Measurements from ENCODE around the gene RHOV.

Gene RHOV, protein sequence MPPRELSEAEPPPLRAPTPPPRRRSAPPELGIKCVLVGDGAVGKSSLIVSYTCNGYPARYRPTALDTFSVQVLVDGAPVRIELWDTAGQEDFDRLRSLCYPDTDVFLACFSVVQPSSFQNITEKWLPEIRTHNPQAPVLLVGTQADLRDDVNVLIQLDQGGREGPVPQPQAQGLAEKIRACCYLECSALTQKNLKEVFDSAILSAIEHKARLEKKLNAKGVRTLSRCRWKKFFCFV

DNA sequence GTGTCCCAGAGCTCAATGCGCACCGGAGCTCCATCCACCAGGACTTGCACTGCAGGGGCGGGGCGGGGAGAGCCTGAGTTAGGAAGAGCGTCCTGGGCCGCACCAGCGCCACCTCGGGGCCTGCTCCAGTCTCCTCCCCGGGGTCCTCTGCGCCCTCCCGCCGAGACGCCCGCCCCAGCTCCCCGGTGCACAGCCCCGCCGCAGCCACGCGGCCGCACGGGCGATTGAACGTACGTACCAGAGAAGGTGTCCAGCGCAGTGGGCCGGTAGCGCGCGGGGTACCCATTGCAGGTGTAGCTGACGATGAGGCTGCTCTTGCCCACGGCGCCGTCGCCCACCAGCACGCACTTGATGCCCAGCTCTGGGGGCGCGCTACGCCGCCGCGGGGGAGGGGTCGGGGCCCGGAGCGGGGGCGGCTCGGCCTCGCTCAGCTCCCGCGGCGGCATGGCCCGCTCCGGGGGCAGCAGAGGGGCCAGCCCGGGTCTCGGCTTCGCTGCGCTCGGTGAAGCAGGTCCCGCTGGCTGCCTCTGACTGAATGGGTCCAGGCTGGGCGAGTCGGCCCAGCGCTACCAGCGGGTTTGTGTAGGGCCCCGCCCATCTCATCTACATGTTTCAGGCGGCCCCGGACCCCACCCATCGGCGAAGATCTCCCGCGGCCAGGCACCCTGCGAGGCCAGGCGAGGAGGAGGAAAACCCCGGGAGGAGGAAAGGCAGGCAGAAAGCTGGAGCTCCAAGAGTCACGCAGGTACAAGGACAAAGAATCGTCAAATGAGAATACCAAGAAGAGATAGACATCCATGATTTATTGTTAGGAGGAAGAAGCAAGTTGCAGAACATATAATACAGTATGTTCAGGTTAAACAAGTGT lies at the start of gene RHOV:
Gene RHOV, minus strand, starts transcription at position 541 of the 868 bp plus-strand sequence. Its CDS starts 95 bp downstream, at position 446.
- no peak for DNase-seq (ENCODE audit: low read depth, low spot score)

DNA sequence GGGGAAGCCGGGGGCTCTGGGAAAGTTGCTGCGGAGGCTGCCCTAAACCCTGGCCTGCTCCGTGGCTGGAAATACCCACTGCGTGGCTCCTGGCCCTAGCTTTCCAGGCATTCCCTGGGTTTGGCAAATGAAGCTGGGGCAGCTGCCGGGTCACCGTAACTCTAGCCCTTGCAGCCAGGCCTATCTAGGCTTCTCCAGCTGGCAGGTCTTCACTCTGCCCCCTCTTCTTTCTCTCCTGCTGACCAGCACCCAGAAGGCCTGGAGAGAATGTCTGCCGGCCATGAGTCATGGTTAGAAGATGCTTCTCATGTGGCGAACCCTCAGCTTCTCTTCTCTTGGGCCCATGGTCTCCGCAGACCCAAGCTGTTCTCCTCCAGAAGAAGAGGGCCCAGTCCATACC lies 49.5 kb upstream of the RHOV start:
- DNase-seq (ENCODE audit: low read depth, low spot score): no peak

DNA sequence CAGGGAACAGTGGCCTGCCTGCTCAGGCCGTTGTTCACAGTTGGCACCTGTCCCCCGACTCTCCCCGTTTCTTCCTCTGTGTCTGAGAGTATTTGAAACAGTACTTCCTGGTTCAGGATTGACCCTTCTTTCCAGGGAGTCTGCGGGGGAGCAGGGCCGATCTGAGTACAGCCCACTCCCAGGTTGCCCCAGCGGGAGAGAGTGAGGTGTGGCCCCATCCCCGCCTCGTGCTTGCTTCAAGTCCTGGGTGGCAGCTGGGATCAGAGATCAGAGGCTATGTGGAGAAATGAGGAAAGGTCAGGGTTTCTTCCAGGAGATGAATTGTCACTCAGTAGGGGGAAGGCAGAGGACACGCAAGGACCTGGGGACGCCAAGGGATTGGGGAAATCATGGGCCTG lies 48.6 kb upstream of the RHOV start:
- DNase-seq (ENCODE audit: low read depth, low spot score): no peak

DNA sequence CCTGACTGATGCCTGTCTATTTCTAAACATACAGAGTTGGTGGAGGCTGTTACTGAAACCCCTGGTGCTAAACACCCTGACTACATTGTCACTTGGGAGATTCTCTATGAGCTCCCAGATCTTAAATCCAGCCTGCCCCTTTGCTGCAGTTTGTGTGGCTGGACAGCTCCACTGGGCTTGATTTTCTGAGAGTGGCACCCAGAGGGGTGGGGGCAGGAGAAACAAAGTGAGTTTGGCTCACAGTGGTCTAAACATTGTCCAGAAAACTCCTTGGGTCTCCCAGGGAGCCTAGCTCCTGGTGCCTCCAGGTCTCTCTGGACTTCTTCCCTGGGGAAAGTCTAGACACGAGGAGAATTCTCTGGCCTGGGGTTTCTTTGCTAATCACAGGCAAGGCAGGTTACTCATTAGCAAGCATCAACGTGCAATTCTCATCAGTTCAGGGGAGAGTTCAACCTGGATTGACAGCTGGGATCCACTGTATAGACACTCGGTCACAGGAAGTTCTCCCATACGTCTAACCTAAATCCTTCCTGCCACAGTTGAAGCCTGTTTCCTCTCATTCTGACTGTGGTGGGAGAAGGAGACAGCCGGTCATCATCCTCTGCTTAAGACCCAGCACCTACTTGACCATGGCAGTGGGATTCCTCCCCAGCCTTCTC lies 48.0 kb upstream of the RHOV start:
- no peak for DNase-seq (ENCODE audit: low read depth, low spot score)

DNA sequence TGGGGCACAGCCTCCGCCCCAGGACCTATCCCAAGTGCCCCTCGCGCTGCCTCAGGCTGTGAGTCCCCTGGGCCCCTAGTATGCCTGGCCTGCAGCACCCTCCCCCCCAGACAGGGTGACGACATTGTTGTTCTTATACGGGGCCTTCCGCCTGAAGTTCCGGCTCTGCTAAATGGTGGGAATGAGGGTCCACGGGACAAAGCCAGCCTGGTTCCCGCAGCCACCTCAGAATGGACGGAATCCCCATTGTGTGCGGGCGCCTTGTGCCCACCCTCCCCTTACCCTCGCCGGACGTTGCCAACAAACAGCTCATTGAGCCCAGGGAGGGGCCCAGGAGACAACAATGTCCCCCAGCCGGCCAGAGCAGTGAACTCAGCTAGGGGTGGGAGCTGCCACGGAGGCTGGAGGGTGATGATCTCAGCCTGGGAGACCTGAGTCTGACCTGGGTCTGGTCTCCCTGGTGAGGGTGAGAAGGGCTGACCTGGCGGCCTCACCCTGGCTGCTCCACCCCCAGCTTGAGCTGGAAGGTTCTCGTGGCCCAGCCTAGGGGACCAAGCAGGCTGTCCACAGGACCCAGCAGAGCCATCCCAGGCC lies 44.9 kb upstream of the RHOV start:
- DNase-seq (ENCODE audit: low read depth, low spot score): no peak

DNA sequence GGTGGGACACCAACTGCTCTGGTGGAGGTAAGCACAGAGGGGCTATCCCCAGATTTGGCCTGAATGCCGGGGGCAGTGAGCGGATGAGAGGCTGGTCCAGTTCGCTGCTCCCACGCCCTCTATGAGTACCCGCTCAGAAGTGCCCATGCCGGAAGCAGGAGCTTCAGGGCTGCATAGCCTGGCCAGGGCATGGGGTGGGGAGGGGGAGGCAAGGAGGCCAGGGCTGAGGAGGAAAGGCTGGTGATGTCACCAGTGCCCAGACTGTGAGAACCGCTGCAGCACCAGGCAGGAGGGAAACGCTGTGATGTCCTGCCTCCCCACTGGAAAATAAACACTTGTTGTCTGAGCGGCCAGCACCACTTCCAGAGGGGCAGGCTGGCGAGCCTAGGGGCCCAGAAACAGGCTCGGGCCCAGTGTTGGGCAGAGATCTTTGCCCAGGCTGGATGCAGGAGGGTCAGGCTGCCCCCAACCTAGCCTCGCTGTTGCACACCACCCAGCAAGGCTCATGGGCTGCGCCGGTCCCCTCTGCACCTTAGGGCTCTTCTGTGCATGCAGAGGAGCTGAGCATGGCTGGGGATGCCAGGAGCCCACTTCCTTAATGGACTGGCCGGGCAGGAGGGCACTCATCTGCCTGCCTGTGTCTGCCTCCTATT lies 44.2 kb upstream of the RHOV start:
- no peak for DNase-seq (ENCODE audit: low read depth, low spot score)

DNA sequence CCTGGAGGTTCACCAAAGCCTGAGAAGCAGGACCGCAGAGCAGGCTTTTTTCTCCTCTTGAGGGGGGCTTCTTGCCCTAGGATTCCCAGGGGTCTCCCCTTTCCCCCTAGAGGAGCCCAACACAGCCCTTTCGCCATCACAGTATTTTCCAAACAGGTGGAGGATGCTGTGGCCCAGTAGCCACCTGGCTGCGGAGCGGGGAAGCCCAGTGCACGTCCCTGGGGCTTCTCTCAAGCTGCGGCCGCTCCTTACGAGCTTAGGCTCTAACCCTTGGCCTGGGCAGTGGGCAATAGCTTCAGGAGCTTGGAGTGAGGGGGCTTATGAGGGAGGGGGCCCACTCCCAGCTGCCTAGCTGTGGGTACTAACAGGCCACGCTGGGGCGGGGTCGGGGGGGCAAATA lies 43.6 kb upstream of the RHOV start:
- DNase-seq (ENCODE audit: low read depth, low spot score): no peak

DNA sequence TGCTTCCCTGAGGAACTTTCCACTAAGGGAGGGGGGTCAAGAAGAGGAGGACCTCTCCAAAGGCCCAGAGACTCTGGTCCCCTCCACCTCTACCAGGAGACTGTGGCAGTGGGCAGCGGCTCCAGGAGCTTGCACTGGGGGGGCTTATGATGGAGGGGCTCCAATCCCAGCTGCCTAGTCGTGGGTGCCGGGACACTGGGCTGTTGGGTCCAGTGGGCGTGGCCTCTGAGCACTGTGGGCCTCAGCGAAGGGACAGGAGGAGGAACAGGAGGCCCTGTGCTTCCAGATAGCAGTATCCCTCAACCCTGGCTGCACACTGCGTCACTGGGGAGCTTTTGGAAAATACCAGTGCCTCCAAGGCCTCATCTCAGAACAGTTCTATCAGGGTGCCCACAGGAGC lies 41.6 kb upstream of the RHOV start:
- DNase-seq (ENCODE audit: low read depth, low spot score): no peak

DNA sequence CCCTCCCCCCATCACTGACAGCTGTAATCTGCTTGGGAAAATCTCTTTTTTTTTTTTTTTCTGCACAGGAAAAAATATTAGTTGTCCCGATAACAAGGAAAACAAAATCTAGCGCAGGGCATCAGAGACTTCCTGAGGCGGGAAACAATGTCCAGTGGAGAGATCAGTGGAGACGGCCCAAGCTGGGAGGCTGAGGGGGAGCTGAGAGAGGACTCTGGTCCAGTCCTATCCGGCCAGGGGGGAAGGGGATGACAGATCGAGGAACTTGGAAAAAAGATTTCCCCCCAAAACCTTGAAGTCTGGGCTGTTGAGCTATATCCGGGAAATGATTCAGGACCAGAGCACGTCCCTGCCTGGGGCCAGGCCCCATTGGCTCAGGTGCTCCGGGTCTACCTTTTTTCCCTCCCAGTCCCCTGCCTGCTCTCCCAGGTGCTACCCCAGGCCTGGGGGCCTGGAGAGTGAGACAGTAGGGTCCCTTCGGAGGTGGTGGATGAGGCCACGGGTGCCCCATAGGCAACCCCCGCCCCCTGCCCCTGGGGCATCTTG lies 41.2 kb upstream of the RHOV start:
- DNase-seq (ENCODE audit: low read depth, low spot score): no peak

DNA sequence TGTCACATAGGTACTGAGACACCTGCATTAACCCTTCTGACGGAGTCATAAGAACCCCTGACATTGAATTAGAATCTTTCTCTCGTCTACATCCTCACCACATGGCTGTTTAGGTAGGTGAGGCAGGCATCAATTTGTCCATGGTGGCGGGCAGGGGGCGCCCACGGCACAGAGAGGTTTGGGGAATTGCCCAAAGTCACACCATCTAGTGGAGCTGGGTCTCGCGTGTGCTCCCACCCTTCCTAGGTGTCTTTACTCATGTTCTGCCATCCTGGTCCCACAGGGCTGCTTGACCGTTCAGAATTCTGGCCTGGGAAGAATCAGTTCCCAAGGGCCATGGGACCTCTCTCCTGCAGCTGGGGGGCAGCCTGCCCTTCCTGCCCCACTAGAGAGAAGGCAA lies 40.5 kb upstream of the RHOV start:
- DNase-seq (ENCODE audit: low read depth, low spot score): no peak

DNA sequence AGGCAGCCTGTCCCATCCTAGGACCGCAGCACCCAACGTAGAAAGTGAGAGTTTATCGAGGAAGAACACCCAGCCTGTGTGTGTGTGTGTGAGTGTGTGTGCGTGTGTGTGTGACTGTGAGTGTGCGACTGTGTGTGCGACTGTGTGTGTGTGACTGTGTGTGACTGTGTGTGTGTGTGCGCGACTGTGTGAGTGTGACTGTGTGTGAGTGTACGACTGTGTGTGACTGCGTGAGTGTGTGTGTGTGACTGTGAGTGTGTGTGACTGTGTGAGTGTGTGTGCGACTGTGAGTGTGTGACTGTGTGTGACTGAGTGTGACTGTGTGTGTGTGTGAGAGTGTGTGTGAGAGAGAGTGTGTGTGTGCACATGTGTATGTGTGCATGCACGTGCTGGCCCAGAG lies 40.0 kb upstream of the RHOV start:
- no peak for DNase-seq (ENCODE audit: low read depth, low spot score)

DNA sequence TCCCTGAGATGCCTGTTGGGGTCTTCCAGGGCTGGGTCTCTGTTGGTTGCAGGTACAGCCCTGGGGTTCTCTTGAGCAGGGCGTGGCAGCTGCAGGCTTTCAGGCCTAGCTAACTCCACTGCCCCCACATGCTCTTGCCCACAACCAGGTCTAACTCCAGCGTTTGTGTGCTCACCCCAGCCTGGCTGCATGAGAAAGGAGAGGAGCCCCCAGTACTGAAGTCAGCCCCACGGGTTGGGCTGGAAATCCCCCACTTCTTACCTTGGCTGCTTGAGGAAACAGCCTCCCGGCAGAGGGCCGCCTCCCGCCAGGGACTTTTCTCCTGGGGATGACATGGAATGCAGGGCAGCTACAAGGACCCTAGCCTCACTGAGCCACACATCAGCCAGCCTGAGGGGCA lies 38.4 kb upstream of the RHOV start:
- no peak for DNase-seq (ENCODE audit: low read depth, low spot score)

DNA sequence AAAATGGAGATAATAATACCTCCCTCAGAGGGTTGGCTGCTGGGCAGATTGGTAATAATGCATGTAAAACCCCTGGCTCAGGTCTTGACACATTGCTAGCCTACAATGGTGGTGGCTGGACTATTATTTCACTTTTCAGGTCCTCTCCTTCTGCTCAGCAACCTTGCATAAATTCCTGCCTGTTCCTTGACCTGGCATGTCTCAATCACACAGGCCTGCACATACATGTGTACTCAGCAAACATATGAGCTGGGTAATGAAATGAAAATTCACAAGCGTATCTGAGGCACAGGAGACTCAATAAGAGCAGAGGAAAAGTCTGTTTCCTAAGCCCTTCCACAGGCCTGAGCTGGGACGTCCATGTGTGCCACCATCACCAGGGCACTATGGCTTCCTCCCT lies 37.7 kb upstream of the RHOV start:
- no peak for DNase-seq (ENCODE audit: low read depth, low spot score)

DNA sequence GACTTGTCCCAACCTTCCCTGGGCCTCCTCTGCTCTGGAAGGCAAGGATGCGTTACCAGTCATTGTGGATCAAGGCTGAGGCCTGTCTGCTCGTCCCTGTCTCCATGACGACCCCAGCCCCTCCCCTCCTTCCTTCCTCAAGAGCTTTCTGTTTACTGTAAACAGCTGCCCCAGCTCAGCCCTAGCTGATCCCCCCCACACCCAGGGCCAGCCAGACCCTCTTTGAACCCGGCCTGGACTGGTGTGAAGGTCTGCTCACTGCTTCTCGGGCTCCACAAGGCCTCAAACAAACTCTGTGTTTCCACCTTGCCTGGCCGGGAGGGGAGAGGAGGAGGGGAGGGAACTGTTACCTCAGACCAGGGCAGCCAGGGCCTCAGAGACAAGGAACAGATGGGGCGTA lies 37.1 kb upstream of the RHOV start:
- no peak for DNase-seq (ENCODE audit: low read depth, low spot score)

DNA sequence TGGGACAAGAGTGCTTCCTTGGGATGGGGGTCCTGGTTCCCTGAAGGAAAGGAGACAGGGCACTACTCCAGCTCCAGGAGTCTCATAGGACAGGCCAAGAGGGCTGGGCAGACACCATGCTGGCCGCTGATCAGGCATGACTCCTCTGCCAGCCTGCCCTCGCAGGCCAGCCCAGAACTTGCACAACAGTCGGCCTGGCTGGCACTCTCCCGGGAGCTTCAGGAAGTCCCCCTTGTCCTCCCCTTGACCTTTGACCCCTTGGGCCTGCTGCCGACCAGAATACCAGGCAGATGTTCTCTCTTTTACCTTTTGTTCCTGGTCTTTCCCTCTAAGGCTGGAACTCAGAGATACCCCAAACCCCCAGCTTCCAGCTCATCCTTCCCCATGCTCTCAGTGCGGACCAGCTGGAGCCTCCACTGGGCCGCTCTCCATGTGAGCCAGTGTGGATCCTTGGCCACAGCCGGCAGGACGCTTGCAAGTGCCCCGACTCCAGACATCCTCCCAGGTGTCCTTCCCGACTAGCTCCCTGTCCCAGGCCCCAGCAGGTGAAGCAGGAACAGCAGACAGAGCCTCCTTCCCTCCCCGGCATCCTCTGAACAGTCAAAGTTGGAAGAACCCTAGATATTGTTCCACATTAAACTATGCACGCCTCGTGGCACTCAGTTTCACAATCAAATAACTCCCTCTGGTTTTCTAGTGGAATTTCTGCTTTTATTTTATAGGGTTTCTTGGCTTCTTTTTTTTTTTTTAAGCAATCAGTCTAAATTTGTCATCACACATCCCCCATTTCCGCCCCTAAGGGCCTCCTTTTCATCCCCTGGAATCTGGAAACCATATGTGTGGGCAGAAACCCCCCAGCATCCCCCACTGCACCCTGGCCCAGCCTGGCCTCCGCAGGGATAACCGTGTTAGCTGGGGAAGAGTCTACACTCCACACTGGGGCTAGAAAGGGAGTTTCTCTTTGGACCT lies 35.9 kb upstream of the RHOV start:
- no peak for DNase-seq (ENCODE audit: low read depth, low spot score)

DNA sequence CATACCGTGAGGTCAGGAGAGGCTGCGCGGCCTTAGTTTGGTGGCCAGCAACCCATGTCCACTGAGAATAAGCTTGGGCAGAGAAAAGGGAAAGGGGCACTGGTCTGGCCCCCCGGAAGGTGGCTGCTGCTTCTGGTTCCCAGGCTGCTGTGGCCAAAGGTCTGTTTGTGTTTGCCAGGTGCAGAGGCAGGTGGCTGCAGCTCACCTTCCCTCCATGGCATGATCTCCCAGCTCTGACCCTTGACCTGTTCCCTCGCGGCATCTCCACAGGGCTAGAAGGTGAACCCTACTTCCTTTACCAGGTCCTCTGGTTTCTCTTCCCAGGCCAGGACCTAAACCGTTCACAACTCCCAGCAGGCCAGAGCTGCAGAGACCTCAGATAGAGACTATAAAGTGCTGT lies 34.1 kb upstream of the RHOV start:
- DNase-seq (ENCODE audit: low read depth, low spot score): no peak

DNA sequence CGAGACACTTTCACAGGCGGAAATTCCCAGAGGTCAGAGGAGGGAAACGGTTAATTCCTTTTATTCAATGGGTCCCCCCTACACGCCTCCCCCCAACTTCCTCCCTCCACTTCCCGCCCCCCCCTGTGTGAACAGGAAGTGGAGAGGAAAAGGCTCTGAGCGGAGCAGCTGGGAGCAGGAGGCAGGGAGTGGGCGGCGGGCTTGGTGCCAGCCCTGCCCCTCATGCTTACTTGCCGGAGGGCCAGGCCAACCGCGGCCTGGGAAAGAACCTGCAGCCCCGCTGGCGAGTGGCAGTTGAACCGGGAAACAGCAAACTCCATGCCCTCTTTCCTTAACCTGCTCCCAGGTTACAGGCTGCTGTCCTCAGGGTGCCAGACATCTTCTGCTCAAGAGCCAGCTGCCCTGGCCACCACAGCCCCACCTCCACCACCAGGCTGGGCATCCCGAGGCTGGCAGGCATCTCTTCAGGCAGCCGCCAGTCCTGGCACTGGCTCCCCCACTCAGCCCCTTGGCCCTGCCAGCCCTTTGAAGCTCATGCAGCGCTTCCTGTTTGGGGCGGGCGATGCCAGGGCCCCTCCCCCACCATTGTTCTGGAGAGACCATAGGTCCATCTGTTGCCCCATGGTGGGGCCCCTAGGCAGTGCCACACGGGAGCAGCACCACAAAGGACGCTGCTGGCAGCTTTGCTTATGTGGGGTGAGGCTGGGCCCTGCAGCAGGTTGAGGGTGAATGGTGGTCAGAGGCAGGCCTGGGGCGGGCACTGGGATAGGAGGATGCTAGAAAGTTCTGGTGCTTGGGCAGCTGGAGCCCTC lies 33.2 kb upstream of the RHOV start:
- no peak for DNase-seq (ENCODE audit: low read depth, low spot score)

DNA sequence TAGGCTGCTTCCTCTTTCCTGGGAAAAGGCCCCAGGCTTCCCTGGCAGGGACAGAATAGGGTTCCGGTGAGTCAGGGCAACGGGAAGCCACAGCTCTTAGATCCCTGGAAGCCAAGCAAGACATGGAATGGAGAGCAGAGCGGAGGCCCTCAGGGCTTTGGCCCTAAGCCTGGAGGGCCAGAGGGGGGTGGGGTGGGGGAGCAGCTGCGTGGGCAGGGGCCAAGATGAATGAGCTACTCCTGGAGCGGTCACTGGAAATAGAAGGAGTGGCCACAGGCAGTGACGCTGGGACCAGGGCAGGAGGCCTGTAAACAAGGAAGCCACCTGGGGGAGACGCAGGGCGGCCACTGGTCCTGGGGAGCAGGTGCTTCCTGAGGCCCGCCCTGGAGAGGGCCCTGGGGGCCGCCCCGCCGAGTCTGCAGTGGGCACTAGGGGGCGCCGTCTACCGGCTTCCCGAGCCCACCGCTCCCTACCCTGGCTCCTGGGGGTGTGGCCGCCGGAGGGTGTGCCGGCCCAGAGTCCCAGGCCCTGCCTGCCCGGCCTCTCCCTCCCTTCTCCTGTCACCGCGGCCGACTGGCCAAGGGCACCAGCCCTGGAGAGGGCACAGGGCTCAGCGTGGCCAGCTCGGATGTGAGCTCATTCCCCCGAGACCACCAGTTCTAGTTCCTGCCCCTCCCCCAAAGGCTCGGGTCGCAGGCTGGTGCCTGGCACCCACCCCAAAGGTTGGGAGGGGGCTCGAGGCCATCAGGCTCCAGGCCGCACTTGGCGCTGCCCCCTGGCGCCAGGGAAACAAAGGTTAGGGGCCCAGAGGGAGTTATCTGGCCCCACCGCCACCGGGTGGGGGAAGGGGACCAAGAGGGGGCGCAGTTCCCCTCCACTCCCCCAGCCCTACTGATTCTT lies 32.3 kb upstream of the RHOV start:
- peak; percentile 46 for DNase-seq (ENCODE audit: low read depth, low spot score)

All from activated CD4-positive, CD25-positive, alpha-beta regulatory T cell treated with anti-CD3 and anti-CD28 coated beads, Interleukin-2, amount 50 U/mL, for 16 hours (primary cell).